Umbilical cord (tissue), 2 donors: ENCODE data around the gene FGL2. TPM values are rescaled to one million over a fixed set of nuclear protein-coding genes. Genes with fewer than 3 reads are reported as not detected.
A peak's percentile ranks its signal among the peaks of the same experiment; 100 is the strongest.
"Not testable (repeated sequence)": the region's sequence is repeated elsewhere in the genome, so short reads cannot be mapped to it uniquely, and the experiment has no call there.

Experiments
- DNase-seq: peaks from one replicate; pipeline ENCODE4 v3.0.0-alpha.2; 2015; ENCODE audit warnings: low spot score
- total RNA-seq: library from RNA; depleted of rRNA; stranded (reverse); fragments of >200 nt; gene quantifications from one replicate; pipeline ENCODE4 v1.2.3, GENCODE V29; 2014; ENCODE audit warnings: low replicate concordance; ENCODE audit not compliant: insufficient read depth

FGL2 gene
- total RNA-seq: 45.5 TPM

GRCh38 chr7:77199013-77199966, at the start of gene FGL2:
Gene FGL2 (minus strand): TSS chr7:77199819. CDS start chr7:77199793, 26 bp downstream.
- DNase-seq: peak; percentile 84

- no peak for DNase-seq
Observed at GRCh38 chr7:77248154-77248553, 48.5 kb upstream of the FGL2 start.

- peak; percentile 61 for DNase-seq
Observed at GRCh38 chr7:77247206-77247850, 47.7 kb upstream of the FGL2 start.

GRCh38 chr7:77246026-77246640, 46.5 kb upstream of the FGL2 start:
- DNase-seq: peak; percentile 90

GRCh38 chr7:77245015-77245755, 45.6 kb upstream of the FGL2 start:
- DNase-seq: no peak

GRCh38 chr7:77244222-77244934, 44.8 kb upstream of the FGL2 start:
- no peak for DNase-seq

- DNase-seq: peak; percentile 82
Observed at GRCh38 chr7:77242554-77242953, 42.9 kb upstream of the FGL2 start.

GRCh38 chr7:77242068-77242467, 42.4 kb upstream of the FGL2 start:
- DNase-seq: peak; percentile 40

GRCh38 chr7:77239471-77239870, 39.9 kb upstream of the FGL2 start:
- DNase-seq: no peak

- DNase-seq: peak; percentile 57
Observed at GRCh38 chr7:77238703-77239136, 39.1 kb upstream of the FGL2 start.

- DNase-seq: peak; percentile 69
Observed at GRCh38 chr7:77235276-77235675, 35.7 kb upstream of the FGL2 start.

GRCh38 chr7:77232467-77232866, 32.8 kb upstream of the FGL2 start:
- DNase-seq: no peak

GRCh38 chr7:77228795-77229194, 29.2 kb upstream of the FGL2 start:
- not testable (repeated sequence) for DNase-seq

GRCh38 chr7:77226357-77226839, 26.8 kb upstream of the FGL2 start:
- no peak for DNase-seq

GRCh38 chr7:77223261-77223660, 23.6 kb upstream of the FGL2 start:
- DNase-seq: no peak

- DNase-seq: no peak
Observed at GRCh38 chr7:77222819-77223218, 23.2 kb upstream of the FGL2 start.

- DNase-seq: no peak
Observed at GRCh38 chr7:77222065-77222464, 22.4 kb upstream of the FGL2 start.

GRCh38 chr7:77219701-77220331, 20.2 kb upstream of the FGL2 start:
- DNase-seq: not testable (repeated sequence)

GRCh38 chr7:77217474-77218185, 18.0 kb upstream of the FGL2 start:
- DNase-seq: no peak
